HG02884 (cell line): ENCODE results near the gene STIMATE.

Experiments used
- ATAC-seq: cut with Tn5 transposase; IDR thresholded peaks from one replicate; pipeline ENCODE4 v1.9.1; 2021; ENCODE audit warnings: mild to moderate bottlenecking, moderate library complexity; ENCODE audit not compliant: unreplicated experiment

Gene STIMATE

DNA sequence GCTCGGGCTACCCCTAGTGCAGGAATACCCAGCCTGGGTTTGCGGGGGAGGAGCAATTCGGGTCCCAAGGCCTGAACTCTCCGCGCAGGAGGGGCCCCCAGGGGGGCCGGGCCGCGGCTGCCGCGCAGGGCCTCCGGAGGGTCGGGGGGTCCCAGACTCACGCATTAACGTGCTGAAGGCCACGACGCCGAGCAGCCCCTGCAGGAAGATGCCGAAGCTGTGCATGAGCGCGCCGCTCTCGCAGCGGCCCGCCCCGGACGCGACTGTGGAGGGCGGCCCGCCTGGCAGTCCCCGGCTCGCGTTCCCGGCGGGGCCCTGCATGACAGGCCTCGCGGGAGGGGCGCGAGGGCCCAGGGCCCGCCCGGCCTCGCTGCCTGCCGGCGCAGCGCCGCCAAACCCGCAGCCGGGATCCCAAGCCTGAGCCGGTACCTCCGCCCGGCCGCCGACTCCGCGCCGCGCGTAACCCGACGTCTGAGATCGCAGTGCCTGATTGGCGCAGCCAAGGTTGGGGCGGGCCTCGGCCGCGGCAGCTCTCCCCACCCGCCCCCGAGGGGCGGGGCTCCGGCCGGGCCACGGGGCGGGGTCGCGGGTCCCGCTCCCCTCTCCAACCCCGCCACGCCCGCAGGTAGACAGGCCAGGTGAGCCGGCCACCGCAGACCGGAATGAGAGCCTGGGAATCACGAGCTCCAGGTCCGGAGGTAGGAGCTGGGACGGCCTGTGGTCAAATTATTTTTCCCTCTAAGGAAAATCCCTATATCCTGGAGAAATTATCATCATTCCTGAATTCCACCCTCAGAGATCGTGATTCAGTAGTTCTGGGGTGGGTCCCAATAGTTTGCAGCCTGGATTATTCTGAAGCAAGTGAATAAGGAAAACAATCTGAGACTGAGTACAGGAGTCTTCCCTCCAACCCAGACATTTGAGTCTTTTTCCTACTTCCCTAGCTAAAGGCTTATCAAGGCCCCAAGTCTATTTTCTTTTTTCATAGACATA, at the start of gene STIMATE:
Gene STIMATE (minus strand): TSS at position 419 of the 993 bp plus-strand sequence. CDS start 98 bp downstream, at position 321.
- ATAC-seq = peak; percentile 82

GRCh38 chr3:52939600-52939999, 42.3 kb upstream of the STIMATE start:
- ATAC-seq = no peak

- no peak for ATAC-seq
These were observed 37.5 kb upstream of the STIMATE start for GRCh38 chr3:52934630-52935530.

- no peak for ATAC-seq
These were observed 34.5 kb upstream of the STIMATE start for GRCh38 chr3:52931889-52932288.

GRCh38 chr3:52931328-52931727, 34.0 kb upstream of the STIMATE start:
- no peak for ATAC-seq

- ATAC-seq = no peak
These were observed 33.4 kb upstream of the STIMATE start for GRCh38 chr3:52930748-52931147.

DNA sequence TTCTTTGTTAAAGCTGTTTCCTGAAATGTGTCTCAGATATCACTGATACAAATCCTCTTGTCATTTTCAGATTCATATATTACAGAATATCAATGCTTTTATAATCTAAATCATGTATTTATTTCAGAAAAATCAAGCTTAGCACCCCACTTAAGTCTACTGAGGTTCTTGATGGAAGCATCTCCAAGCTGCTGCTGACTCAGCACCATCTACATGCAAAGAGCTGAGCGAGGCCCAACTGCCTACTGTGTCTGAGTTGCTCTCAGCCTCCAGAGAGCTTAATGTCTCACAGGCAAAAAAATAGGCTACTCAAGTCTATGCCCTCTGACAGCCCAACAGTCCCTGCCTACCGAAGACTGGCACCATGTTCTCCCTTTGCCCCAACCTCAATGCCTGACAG, 29.2 kb upstream of the STIMATE start:
- no peak for ATAC-seq

GRCh38 chr3:52925405-52926313, 28.3 kb upstream of the STIMATE start:
- ATAC-seq = no peak

- no peak for ATAC-seq
These were observed 26.6 kb upstream of the STIMATE start for GRCh38 chr3:52923963-52924362.

DNA sequence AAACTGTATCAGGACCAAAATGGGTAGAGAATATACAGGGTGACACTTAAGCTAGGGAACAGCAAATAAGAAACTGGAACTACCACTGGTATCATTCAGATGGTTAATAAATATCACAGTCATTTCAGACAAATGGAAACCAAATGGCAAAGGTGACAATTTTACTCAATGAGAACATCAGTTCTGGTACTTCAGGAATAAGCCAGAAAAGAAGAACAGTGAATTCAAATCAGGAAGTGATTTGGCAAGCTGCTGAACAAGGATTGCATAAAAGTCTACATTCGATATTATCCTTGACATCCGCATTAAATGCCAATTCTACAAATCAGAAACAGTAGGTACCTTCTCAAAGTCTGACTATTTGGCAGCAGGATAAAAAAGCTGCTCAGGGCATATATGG, 23.5 kb upstream of the STIMATE start:
- ATAC-seq = no peak

DNA sequence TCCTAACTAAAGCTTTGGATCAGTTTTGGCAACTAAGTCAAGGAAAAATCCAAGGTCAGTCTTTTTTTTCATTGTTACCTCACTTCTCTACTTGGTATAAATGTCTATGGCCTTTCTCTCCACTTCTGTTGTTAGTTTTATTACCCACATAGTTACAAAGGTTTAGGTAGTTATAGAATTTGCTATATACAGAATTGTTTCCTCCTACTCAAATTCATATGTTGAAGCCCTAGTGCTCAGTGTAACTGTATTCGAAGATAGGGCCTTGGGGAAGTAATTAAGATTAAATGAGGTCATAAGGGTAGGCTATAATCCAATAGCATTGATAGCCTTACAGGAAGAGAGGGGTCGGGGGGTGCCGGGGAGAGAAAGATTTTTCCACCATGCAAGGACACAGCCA, 19.7 kb upstream of the STIMATE start:
- no peak for ATAC-seq

DNA sequence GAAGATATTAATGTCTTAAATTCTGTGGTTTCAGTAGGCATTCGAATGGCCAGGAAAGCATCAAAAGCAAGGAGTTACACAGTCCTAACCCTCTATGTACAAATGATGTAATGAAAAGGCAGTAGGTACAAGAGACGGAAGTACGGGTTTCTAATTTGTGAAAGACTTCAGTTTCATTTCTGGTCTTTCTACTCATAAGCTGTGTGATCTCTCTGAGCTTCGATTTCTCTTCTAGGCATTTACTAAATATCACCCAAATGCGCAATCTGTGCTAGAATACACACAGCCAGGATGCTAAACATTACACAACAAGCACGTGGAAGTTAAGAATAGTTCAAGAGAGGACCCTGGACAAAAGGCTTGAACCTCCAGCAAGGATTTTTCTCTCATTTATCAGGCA, 17.9 kb upstream of the STIMATE start:
- ATAC-seq = no peak

- ATAC-seq = no peak
These were observed 15.8 kb upstream of the STIMATE start for GRCh38 chr3:52912885-52913731.

GRCh38 chr3:52910823-52911222, 13.5 kb upstream of the STIMATE start:
- ATAC-seq = no peak

DNA sequence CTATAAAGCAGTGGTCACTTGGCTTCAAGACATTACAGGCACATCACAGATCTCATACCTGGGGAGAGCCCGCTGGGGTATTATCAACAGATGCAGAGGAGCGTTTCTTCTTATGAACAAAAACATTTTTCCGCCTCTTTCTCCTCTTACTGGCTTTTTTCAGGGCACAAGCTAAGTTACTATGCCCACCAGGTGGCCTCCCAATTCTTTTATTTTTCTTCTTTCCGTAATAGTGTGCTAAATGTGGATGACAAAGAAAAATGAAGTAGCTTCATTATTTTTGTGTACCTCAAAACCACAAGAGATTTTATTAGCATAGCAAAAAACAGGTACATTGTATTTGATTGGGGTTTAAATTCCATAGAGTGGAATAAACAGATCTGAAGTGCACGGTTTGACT, 10.1 kb upstream of the STIMATE start:
- ATAC-seq = no peak

DNA sequence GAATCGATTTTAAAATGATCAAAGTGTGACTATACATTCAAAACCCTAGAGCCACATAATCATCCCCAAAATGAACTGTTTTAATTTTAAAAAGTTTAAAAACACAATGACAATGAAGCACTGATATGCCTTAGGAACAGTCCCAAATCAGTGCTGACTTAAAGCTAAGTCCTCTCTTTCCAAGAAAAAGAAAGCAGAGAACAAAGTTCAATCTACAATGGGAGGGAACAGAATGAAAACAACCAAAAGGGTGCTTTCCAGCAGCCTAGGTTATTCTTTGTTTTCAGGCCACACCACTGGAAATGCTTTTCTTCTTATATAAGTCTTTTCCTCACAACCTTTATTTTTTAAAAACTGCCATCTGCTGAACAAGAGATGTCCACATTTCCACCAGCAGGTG, 7.2 kb upstream of the STIMATE start:
- ATAC-seq = no peak

DNA sequence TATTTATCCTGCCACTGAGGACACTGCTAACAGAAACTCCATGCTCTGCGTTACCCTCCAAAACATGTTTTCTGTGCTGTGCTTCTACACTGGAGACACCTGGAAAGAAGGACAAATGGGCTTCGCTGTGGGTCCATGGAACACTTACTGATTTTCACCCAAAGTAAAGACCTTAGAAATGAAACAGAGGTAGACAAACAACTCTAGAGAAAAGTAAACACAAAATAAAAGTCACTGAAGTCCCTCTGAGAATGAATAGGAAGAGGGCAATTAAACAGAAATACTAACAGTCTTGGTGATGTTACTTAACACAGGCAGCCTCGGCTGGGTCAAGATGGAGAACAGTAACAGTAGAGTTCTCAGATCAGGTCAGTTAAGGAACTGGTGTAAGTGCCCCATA, 6.7 kb upstream of the STIMATE start:
- ATAC-seq = no peak

- no peak for ATAC-seq
These were observed 735 bp downstream of the STIMATE start for GRCh38 chr3:52896613-52897012.

- ATAC-seq = no peak
These were observed 1.2 kb downstream of the STIMATE start for GRCh38 chr3:52896151-52896550.

- no peak for ATAC-seq
These were observed 1.9 kb downstream of the STIMATE start for GRCh38 chr3:52895418-52895817.
